IPS-NIHi7 (cell line): ENCODE measurements around the gene FERMT2.

Source experiments
- DNase-seq: peaks from one replicate; pipeline ENCODE4 v3.0.0; 2012; ENCODE audit warnings: mixed read lengths; ENCODE audit errors: extremely low spot score

Gene FERMT2

GRCh38 chr14:52950898-52951680 is at the start of gene FERMT2:
Gene FERMT2 (minus strand): TSS chr14:52951050. CDS start chr14:52950568, 482 bp downstream.
- peak; percentile 95 for DNase-seq

- DNase-seq: no peak
Measured at GRCh38 chr14:52998376-52999015, 47.6 kb upstream of the FERMT2 start.

GRCh38 chr14:52996493-52996892 is 45.6 kb upstream of the FERMT2 start:
- no peak for DNase-seq

- no peak for DNase-seq
Measured at GRCh38 chr14:52995998-52996397, 45.1 kb upstream of the FERMT2 start.

GRCh38 chr14:52992236-52992870 is 41.5 kb upstream of the FERMT2 start:
- no peak for DNase-seq

GRCh38 chr14:52988139-52988538 is 37.3 kb upstream of the FERMT2 start:
- DNase-seq: no peak

- DNase-seq: no peak
Measured at GRCh38 chr14:52987514-52987913, 36.7 kb upstream of the FERMT2 start.

- no peak for DNase-seq
Measured at GRCh38 chr14:52987042-52987441, 36.2 kb upstream of the FERMT2 start.

GRCh38 chr14:52977798-52978197 is 26.9 kb upstream of the FERMT2 start:
- no peak for DNase-seq

- DNase-seq: no peak
Measured at GRCh38 chr14:52974406-52974805, 23.6 kb upstream of the FERMT2 start.

- peak; percentile 84 for DNase-seq
Measured at GRCh38 chr14:52961060-52961639, 10.3 kb upstream of the FERMT2 start.

GRCh38 chr14:52960627-52961026 is 9.8 kb upstream of the FERMT2 start:
- DNase-seq: no peak

GRCh38 chr14:52954346-52955214 is 3.7 kb upstream of the FERMT2 start:
- no peak for DNase-seq

GRCh38 chr14:52951681-52952554 is 1.1 kb upstream of the FERMT2 start:
- DNase-seq: peak; percentile 63

- no peak for DNase-seq
Measured at GRCh38 chr14:52950410-52950897, 396 bp downstream of the FERMT2 start.

GRCh38 chr14:52949711-52950409 is 990 bp downstream of the FERMT2 start:
- DNase-seq: no peak

GRCh38 chr14:52949249-52949648 is 1.6 kb downstream of the FERMT2 start:
- DNase-seq: no peak

- no peak for DNase-seq
Measured at GRCh38 chr14:52948836-52949235, 2.0 kb downstream of the FERMT2 start.

GRCh38 chr14:52948039-52948438 is 2.8 kb downstream of the FERMT2 start:
- no peak for DNase-seq

- DNase-seq: no peak
Measured at GRCh38 chr14:52944254-52944653, 6.6 kb downstream of the FERMT2 start.
